ENCODE results near the gene TCERG1L.

DNA sequence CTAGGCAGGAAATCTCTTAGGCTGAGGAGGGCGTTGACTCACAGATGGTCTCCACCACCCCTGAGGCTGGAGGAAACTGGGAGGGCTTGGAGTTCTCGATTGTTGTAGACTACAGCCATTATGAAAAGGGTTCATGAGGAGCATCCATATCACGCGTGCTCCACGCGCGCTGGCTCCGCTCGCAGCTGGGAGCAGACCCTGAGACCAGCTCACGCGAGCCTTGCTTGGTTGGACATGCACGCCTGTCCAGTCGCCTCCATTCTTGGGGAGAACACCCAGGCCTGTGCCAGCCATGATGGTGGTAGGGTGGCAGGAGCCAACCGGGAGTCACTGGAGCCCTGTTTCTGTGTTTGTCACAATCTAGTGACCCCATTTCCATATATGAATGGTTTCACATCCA lies 139.1 kb downstream of the TCERG1L start:
- TF ChIP-seq EZH2 (IDR thresholded peaks at IDR 0.05; ENCODE audit: insufficient read depth, poor library complexity, severe bottlenecking), result no peak
- no peak for TF ChIP-seq EZH2phosphoT487 (IDR thresholded peaks at IDR 0.05; ENCODE audit: insufficient read depth, low read depth)
